SJSA1 (cell line): ENCODE measurements around the gene PRDM16. TPM values are rescaled to one million over a fixed set of nuclear protein-coding genes. Genes with fewer than 3 reads are reported as not detected.

Source experiments
- DNase-seq, 2 experiments: peaks; one replicate each; pipeline ENCODE4 v3.0.0-alpha.2; 2015 to 2020; ENCODE audit warnings: low spot score in 2 of 2, low read depth in 1 of 2
- H3K27ac ChIP-seq: fragments of 250-450 bp; sonication (Bioruptor Pico); 2 replicates; pipeline ENCODE4 v1.5.1; 2020; ENCODE audit warnings: mild to moderate bottlenecking, moderate library complexity
- H3K27me3 ChIP-seq: fragments of 250-450 bp; sonication (Bioruptor Pico); replicated peaks from 2 replicates; pipeline ENCODE4 v1.5.1; 2020; ENCODE audit warnings: mild to moderate bottlenecking, moderate library complexity
- H3K36me3 ChIP-seq: fragments of 250-450 bp; sonication (Bioruptor Pico); 2 replicates; pipeline ENCODE4 v1.5.1; 2020; ENCODE audit warnings: mild to moderate bottlenecking
- H3K4me1 ChIP-seq: fragments of 250-450 bp; sonication (Bioruptor Pico); replicated peaks from 2 replicates; pipeline ENCODE4 v1.6.1; 2021; ENCODE audit warnings: mild to moderate bottlenecking
- H3K4me3 ChIP-seq: fragments of 250-450 bp; sonication (Bioruptor Pico); 2 replicates; pipeline ENCODE4 v1.5.1; 2020; ENCODE audit warnings: mild to moderate bottlenecking
- H3K9me3 ChIP-seq: fragments of 250-450 bp; sonication (Bioruptor Pico); replicated peaks from 2 replicates; pipeline ENCODE4 v1.5.1; 2020; ENCODE audit warnings: mild to moderate bottlenecking
- total RNA-seq: library from RNA; depleted of rRNA; stranded (reverse); fragments of >200 nt; shearing (Covaris generic); gene quantifications from 2 replicates; pipeline ENCODE4 v1.2.3, GENCODE V29; 2014

The PRDM16 gene
- total RNA-seq, 1 experiment from 2014 or later: 0.05 TPM

DNA sequence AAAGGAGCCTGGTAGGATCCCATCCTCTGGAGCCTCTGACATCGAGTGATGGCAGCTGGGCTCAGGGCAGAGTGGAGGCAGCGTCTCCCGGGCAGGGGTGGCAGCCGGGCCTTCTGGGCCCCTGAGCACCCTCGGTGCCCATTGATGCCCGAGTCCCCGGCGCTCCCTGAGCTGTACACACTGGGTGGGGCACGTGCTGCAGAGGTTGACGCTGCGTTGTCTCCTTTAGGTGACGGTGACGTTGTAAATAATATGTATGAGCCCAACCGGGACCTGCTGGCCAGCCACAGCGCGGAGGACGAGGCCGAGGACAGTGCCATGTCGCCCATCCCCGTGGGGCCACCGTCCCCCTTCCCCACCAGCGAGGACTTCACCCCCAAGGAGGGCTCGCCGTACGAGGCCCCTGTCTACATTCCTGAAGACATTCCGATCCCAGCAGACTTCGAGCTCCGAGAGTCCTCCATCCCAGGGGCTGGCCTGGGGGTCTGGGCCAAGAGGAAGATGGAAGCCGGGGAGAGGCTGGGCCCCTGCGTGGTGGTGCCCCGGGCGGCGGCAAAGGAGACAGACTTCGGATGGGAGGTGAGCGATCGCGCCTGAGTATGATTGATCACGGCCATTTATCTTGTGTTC lies 117.0 kb downstream of the PRDM16 start:
- Histone ChIP-seq H3K4me1 (no peaks in the 10 kb centered on the region), H3K9me3 (peaks cover 16% of the 10 kb centered on the region), H3K4me3 (no peak overlapping the region), H3K27ac (no peak overlapping the region), H3K36me3 (no peaks in the 10 kb centered on the region), H3K27me3 (no peaks in the 10 kb centered on the region)
- DNase-seq: no peak

DNA sequence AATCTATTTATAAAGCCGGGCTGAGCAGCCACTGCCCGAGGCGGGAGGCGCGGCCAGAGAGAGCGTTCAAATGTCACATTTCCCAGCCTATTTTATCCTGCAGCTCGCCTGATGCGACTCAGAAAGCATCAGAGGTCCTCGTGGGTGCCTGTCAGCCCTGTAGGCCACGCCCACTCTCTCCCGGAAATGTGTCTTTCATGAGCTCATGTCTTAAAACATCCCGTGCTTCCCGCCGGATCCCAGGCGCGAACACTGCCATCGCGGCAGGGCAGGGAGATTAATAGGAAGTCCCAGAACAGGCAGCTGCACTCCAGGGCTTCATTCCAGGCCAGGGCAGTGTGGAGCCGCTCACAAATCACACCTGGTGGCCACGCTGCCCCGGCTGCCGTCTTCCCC lies 117.5 kb downstream of the PRDM16 start:
- H3K36me3 ChIP-seq: no peaks in the 10 kb centered on the region
- peaks cover 16% of the 10 kb centered on the region for H3K9me3 ChIP-seq
- H3K27ac ChIP-seq: no peak overlapping the region
- H3K4me3 ChIP-seq: no peak overlapping the region
- no peaks in the 10 kb centered on the region for H3K27me3 ChIP-seq
- no peaks in the 10 kb centered on the region for H3K4me1 ChIP-seq
- no peak for DNase-seq

DNA sequence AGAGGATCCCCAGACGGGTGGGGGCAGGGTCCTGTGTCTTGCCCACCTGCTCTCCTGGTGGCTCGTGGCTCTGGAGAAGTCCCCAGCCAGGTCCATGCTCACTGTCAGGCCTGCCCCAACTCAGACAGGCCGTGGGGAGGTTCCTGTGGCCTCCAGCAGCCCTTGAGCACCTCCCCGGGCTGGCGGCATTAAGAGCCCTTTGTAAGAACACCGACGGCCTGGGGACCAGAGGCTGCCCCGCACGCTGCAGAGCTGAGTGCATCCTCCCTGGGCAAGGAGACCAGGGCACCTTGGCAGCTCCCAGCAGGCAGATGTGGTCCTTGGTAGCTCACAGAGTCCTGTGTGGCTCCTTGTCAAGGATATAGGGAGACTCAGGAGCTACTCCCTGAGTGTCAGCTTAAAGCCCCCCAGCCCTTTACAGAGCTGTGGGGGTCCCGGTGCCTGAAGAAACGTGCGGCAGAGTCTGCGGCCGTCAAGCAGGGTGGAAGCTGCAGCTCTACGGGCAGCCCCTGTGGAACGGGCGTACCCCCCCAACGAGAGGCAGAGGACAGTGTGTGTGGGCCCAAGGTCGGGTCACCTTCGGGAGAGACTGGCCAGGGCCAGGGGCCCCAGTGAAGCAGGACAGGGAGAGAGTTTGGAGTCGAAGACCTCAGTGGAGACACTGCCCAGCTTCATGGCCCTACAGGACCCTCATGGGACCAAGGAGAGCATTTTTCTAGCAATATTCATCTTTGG lies 118.6 kb downstream of the PRDM16 start:
- no peak for DNase-seq
- H3K27me3 ChIP-seq: no peaks in the 10 kb centered on the region
- no peak overlapping the region for H3K27ac ChIP-seq
- no peaks in the 10 kb centered on the region for H3K4me1 ChIP-seq
- peaks cover 9% of the 10 kb centered on the region for H3K9me3 ChIP-seq
- H3K36me3 ChIP-seq: no peaks in the 10 kb centered on the region
- no peak overlapping the region for H3K4me3 ChIP-seq

DNA sequence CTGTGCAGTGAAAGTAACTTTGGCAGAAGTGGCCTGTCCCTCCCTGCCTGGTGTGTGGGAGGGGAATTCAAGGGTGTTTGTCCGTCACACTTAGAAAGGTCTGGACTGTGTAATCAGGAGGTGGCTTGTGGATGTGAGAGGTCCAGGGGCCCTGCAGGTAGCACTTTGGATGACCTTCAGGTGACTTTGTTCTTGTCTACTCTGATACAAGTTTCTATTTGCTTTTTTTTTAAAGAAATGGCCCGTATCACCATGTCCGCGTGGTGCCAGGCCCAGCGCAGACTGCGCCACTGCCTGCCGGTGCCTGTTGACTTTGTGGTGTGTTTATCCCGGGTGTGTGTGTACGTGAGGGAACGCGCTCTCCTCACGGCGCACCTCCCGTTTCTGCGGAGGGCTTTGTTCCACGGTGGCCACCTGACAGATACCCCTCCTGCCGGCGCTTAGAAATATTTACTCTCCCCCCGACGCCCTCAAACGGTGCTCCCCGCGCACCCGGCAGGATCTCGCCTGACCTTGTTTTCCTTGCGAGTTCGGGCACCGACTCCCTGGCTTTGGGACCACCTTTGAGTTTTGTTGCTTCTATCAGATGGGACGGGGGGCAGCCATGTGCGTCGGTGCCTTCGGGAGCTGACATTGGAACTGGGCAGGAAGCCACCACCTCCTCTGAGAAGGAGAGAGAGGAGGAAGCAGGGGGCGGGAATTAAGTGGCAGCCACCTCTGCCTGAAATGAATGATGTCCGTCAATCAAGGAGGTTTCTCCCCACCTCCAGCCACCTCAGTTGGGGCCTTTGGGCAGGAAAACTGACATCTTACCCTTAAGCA lies 119.4 kb downstream of the PRDM16 start:
- no peak for DNase-seq
- Histone ChIP-seq H3K4me1 (no peaks in the 10 kb centered on the region), H3K36me3 (no peaks in the 10 kb centered on the region), H3K9me3 (peaks cover 5% of the 10 kb centered on the region; the same call in 1 of the 2 replicates), H3K27me3 (no peaks in the 10 kb centered on the region), H3K4me3 (no peak overlapping the region), H3K27ac (no peak overlapping the region)

DNA sequence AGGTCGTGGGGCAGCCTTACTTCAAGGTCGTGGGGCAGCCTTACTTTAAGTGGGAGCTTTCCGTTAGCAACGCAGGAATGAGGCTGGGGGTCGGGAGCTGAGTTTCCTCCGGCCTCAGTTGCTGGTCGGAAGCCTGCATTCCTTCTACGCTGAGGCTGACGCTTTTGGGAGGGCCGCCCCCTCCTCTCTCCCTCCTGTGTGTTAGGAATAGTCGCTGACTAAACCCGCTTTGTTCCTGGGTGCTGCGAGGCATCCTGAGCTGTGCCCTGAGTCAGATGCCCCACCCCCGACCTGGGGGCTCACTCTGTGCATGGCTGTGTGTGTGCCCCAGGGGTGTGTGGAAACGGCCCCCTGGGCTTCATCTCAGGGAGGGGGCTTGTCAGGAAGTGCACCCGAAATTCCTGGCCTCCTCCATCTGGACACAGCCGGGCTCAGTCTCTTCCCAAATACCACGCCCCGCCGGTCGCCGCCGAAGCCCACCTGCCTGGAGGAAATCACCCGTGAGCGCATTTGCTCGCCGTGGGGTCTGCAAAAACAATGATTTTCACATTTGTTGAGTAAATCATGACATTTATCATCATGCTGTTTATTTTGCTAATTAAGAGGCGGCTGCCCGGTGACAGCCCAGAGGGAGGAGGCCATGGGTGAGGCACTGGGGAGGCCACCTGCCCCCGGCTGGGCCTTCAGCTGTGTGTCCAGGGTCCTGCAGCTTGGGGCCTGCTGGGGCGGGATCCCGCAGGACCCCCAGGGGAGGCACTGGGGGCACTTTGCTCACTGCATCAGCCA lies 121.4 kb downstream of the PRDM16 start:
- no peak for DNase-seq
- Histone ChIP-seq H3K27me3 (no peaks in the 10 kb centered on the region), H3K4me3 (no peak overlapping the region), H3K4me1 (no peaks in the 10 kb centered on the region), H3K27ac (no peak overlapping the region), H3K9me3 (peaks cover 5% of the 10 kb centered on the region; the same call in 1 of the 2 replicates), H3K36me3 (no peaks in the 10 kb centered on the region)

DNA sequence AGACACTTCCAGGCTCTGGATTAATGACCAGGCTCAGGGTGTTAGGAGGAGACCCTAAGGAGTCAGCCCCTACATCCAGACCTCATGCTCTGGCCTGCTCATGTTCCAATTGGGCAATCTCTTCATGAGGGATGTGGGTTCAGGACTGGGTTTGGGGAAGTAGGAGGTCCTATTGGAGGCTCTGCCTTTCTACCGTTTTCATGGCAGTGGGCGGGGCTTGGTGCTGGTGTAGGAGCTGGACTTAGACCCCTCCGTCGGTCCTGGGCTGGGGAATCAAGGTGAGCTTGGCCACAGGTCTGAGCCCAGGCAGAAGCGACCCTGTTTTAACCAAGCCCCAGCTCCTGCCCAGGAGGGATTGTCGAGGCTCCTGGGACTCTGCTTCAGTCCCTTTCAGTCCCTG lies 123.4 kb downstream of the PRDM16 start:
- H3K4me3 ChIP-seq: no peak overlapping the region
- no peak overlapping the region for H3K27ac ChIP-seq
- no peaks in the 10 kb centered on the region for H3K27me3 ChIP-seq
- H3K9me3 ChIP-seq: no peaks in the 10 kb centered on the region
- H3K36me3 ChIP-seq: no peaks in the 10 kb centered on the region
- H3K4me1 ChIP-seq: no peaks in the 10 kb centered on the region
- DNase-seq: no peak

DNA sequence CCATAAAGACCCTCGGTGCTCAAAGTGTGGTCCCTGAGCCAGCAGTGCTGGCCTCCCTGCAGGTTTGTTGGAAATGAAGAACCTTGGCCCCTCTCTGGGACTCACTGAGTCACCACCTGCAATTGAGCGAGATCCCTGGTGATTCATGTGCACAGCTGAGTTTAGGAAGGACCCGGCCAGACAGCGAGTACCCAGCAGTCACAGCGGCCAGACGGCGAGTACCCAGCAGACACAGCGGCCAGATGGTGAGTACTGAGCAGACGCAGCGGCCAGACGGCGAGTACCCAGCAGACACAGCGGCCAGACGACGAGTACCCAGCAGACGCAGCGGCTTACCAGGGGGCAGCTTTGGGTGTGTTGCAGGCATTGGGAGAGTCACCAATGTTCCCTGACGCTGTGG lies 123.8 kb downstream of the PRDM16 start:
- H3K9me3 ChIP-seq: no peaks in the 10 kb centered on the region

DNA sequence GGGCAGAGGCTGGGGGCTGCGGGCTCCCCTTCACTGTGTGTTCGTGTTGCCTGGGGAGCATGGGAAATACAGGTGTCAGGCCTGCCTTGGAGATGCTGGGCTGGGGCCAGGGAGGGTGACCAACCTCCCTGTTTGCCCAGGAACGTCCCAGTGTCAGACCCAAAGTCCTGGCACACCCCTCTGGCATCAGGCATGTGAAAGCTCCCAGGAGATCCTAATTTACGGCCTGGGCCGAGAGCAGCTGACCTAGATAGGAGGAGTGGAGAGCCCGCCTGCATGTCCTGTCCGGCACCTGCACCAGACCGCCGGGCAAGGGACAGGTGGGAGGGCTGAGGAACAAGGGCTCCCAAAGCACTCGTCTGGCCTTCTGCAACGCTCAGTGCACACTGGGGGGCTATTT lies 124.8 kb downstream of the PRDM16 start:
- no peaks in the 10 kb centered on the region for H3K27me3 ChIP-seq
- H3K36me3 ChIP-seq: no peaks in the 10 kb centered on the region
- no peak overlapping the region for H3K4me3 ChIP-seq
- no peak for DNase-seq
- H3K27ac ChIP-seq: no peak overlapping the region
- no peaks in the 10 kb centered on the region for H3K9me3 ChIP-seq
- H3K4me1 ChIP-seq: no peaks in the 10 kb centered on the region

More for the DNA sequence above, 123.8 kb downstream of the PRDM16 start:
- no peak for DNase-seq
- H3K36me3 ChIP-seq: no peaks in the 10 kb centered on the region
- no peak overlapping the region for H3K27ac ChIP-seq
- no peaks in the 10 kb centered on the region for H3K27me3 ChIP-seq
- no peak overlapping the region for H3K4me3 ChIP-seq
- H3K4me1 ChIP-seq: no peaks in the 10 kb centered on the region

DNA sequence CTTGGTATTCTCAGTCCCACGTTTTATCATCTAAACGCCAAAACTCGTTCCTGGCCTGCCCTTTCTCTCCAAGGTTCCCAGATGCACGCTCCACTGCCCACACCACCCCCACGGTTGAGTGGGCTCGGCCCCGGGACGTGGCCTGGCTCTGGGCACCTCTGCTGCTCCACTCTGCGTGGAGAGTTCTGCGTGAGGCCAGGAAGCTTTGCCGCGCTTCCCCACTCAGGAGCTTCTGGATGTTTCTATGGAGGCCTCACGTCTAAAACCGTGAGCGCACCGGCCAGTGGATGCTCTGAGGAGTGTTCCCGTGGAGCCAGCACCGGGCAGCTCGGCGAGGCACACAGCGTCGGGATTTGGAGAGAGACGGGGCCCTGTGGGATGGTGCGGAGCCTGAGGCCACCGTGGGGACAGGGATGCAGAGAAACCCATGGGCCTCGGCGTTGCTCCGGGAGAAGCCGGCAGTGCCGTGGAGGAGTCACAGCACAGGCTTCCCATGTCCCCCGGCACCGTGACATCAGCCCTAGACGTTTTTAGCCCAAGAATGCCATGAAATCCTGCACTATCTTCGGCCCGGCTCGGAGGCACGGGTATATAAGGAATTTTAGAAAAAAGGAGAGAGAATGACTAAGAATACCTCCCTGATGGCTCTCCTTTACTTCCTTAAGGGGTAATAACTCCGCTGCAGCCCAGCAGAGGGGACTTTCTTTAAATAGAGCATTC lies 125.9 kb downstream of the PRDM16 start:
- Histone ChIP-seq H3K36me3 (no peaks in the 10 kb centered on the region), H3K27me3 (no peaks in the 10 kb centered on the region), H3K27ac (no peak overlapping the region), H3K9me3 (no peaks in the 10 kb centered on the region), H3K4me1 (no peaks in the 10 kb centered on the region), H3K4me3 (no peak overlapping the region)
- no peak for DNase-seq

DNA sequence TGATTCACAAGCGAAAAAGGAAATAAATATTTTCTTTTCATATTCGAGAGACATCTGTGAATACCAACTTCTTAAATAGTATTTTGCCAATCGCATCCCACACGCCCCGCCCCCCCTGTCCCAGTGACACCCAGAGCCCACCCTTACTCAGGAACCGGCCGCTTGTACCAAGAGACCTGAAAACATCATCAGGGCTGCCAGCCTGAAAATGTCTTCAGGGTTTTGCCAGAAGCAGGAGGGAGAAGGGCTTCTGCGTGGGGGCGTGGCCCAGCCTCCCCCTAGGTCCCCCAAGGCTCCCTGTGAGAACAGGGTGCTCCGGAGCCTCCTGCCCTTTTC lies 126.4 kb downstream of the PRDM16 start:
- DNase-seq: no peak
- H3K4me1 ChIP-seq: no peaks in the 10 kb centered on the region
- H3K36me3 ChIP-seq: no peaks in the 10 kb centered on the region

DNA sequence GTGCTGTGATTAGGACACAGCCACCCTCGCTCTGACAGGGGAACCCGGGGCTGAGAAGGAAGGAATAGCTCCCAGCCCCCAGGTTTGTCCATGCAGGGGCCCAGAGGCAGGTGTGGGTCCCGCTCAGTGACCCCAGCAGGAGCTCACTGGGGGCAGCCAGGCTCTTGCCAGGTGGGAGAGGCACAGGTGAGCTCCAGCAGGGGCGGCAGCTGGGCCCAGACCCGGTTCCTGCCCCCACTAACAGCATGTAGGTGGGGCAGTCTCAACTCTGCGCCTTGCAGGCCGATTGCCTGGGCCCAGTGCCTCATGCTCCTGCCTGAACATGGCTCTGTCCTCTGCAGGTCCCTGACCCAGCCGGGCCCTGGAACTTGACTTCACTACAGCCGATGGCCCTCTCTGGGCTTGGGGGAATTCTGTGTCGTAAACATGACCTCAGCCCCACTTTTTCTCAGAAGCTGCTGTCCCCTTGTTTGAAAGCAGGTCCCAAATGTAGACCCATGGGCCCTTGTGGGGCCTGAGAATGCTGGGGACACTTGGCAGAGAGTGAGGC lies 127.0 kb downstream of the PRDM16 start:
- no peak for DNase-seq
- H3K27ac ChIP-seq: no peak overlapping the region
- H3K4me3 ChIP-seq: no peak overlapping the region
- H3K36me3 ChIP-seq: no peaks in the 10 kb centered on the region
- H3K9me3 ChIP-seq: no peaks in the 10 kb centered on the region
- H3K4me1 ChIP-seq: no peaks in the 10 kb centered on the region
- no peaks in the 10 kb centered on the region for H3K27me3 ChIP-seq

More for the DNA sequence above, 126.4 kb downstream of the PRDM16 start:
- no peaks in the 10 kb centered on the region for H3K9me3 ChIP-seq
- H3K27ac ChIP-seq: no peak overlapping the region
- H3K4me3 ChIP-seq: no peak overlapping the region
- H3K27me3 ChIP-seq: no peaks in the 10 kb centered on the region

DNA sequence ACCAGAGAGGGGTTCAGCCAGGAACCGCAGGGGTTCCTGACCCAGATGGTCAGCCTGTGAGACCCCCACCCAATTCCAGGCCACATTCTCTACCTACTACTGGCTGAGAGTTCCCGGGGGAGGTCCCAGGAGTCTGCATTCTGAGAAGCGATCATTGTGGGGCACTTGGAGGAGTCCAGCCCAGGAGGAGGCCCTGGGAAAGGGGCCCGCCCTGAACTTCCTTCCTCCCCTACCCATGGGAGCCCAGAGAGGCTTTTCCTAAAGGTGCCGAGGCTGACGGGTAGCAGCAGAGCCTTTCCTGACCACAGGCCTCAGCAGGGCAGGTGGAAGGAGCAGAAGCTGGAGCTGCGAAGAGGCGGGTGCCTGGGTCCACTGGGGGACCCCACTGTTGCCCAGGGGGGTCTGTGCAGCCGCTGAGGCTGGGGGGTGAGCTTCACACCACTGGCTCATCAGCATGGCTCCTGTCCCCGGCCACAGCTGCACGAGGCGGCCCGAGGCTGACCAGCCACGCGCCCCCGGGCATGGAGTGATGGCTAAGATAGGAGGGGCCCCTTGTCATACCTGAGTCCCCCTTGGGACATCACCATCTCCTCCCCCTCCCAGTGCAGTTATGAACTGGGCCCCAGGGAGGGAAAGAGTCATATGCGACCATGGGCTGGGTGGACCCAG lies 127.7 kb downstream of the PRDM16 start:
- Histone ChIP-seq H3K9me3 (no peaks in the 10 kb centered on the region), H3K27me3 (no peaks in the 10 kb centered on the region), H3K4me3 (no peak overlapping the region), H3K4me1 (no peaks in the 10 kb centered on the region), H3K27ac (no peak overlapping the region), H3K36me3 (no peaks in the 10 kb centered on the region)
- DNase-seq: no peak
